Kidney tubule cell (primary cell): ENCODE data around the gene IFIT1.
"Not testable (repeated sequence)": the region's sequence is repeated elsewhere in the genome, so short reads cannot be mapped to it uniquely, and the experiment has no call there.

Experiments
- DNase-seq: peaks from one replicate; pipeline ENCODE4 v3.0.0-alpha.2; 2018; ENCODE audit warnings: low spot score

Gene IFIT1

DNA sequence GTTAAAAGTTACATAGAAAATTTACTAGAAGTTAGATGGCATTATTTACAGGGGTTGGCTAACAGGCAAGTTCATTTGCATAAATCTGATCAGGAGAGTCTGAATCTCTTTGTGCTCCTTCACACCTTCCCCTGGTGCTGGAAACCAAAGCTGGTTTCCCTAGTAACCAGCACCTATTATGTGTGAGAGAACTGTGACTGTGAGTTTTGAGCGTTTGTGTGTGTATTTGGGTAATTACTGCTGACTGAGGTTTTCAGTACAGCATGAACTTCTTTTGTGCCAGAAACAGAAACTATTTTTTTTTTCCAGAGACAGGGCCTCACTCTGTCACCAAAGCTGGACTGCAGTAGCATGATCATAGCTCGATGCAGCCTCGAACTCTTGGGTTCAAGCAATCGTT is 24.9 kb upstream of the IFIT1 start:
- DNase-seq: no peak

DNA sequence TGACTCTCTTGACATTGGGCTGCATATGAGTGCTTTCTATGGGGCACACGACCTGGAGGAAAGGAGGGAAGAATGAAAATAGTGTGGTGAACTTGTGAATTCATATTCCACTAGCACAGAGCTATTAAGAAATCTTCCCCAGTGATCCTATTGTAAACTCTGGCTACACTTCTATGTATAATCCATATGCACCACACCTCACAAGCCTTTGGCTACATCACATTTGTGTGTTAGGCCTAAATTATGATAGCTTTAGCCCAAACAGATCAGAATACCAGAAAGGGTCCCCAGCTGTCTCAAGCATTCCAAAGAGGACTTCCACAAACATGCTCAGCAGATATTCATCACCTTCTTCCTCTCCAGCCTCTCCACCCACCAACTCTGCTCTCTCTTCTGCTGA is 24.3 kb upstream of the IFIT1 start:
- DNase-seq: no peak

DNA sequence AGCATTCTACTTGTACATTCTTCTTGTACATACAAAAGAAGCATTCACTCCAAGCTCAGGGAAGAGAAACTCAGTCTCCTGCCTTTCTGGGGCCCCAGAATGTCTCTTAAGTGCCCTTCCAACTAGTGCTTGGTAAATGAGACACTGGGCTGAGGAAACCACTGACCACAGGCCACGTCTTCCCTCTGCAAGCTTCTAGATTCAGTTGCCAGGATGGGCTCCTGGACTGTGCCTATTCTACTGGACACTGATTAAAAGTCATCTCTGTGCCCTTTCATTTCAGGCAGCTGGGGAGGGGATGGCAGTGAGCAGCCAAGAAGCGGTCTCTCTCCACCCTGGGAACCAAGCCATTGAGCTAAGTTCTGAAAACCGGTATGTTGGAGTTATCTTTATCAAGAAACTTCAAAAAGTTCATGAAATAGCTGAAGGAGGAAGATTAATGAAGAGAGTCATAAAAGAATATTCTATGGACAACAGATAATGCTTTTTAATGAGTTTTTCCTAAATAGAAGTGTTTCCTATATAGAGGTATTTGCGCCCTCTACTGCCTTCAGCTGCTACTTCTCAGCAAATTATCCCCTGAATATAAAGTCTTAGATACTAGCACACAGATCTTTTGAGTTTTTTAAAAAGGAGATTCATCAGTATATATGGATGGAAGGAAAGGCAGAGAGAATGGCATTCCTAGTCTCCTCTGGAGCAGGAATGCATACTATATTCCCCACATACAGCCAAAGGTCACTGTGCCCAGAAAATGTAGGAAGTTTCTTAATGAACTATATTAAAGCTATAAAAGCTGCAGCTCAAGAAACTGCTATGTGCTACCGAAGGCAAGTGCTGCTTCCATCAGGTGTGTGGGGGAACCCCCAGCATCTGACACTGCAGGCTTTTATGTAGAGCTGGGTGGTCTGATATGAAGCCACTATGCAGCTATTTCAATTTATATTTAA is 23.0 kb upstream of the IFIT1 start:
- DNase-seq: peak; percentile 42

- DNase-seq: no peak
Measured at GRCh38 chr10:89371079-89371478, 21.3 kb upstream of the IFIT1 start.

DNA sequence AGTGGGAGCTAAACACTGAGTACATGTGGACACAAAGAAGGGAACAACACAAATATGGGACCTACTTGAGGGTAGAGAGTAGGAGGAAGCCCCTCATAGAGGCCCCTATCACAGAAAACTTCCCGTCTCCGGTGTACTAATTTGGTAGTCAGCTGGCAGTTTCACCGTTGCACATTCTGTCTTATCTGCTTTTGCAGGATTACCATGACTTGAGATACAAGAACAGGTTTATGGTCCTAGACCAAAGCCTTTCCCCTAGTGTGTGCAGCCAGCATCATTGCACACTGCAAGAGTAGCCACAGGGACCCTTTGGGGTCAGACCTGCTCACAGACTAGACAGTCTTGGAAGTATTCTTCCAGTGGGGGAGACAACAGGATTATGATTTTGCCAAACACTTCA is 20.4 kb upstream of the IFIT1 start:
- DNase-seq: no peak

DNA sequence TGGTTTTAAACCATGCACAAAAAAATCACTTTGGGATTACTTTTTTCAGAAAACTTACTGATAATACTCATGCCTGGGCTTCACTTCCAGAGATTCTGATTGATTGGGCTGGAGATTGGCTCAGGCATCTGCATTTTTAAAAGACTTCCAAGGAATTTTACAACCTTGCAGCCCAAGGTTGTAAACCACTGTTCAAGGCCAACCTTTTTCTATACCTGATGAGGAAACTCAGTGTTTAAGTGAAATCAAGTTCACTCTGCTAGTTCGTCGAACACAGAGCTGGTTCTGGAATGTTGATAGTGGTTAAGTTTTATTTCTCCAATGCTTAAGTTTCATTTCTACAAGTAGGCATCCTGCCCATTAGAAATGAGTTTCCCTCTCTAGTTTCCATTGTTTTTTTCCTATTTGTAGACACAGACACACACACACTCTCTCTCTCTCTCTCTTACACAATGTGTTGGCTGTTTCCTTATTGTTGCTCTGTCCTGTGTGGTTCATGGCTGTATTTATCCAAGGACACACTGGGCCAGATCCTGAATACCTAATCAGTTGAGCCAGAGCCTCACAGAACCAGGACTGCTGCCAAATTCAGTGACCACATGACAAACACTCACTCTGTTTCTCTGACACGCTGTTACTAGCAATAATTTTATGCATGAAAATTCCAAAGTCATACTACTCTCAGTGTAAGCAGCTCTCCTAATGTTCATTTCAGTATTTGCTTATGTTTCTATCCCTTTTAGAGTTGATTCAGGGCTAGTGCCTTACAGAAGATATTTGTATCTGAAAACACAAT is 18.3 kb upstream of the IFIT1 start:
- peak; percentile 96 for DNase-seq

- no peak for DNase-seq
Measured at GRCh38 chr10:89374713-89375141, 17.7 kb upstream of the IFIT1 start.

- no peak for DNase-seq
Measured at GRCh38 chr10:89377705-89378637, 14.5 kb upstream of the IFIT1 start, which contains the start of gene IFIT1B. Gene IFIT1B (plus strand): TSS chr10:89378056. CDS start chr10:89378136, 80 bp downstream.

- DNase-seq: no peak
Measured at GRCh38 chr10:89379103-89379502, 13.3 kb upstream of the IFIT1 start.

GRCh38 chr10:89382757-89383156 is 9.7 kb upstream of the IFIT1 start:
- DNase-seq: no peak

- no peak for DNase-seq
Measured at GRCh38 chr10:89384474-89385340, 7.7 kb upstream of the IFIT1 start.

- no peak for DNase-seq
Measured at GRCh38 chr10:89388806-89389205, 3.6 kb upstream of the IFIT1 start.

DNA sequence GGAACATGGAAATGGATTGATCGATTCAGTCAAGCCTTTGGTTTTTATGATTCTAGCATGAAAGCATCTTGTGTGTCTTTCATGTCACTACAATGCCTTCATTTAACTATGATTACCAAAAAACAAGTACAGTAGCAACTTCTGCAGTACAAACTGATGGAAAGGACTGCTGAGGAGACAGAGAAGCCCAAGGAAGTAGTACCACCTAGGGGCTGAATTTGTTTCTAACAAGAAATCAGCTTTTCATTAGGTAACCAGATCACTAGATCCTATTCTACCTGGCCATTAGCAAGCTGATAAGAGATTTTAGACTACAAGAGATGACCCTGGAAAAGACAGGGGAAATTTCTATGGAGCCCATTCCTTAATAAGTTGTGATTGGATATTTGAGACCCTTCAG is 3.2 kb upstream of the IFIT1 start:
- peak; percentile 49 for DNase-seq

DNA sequence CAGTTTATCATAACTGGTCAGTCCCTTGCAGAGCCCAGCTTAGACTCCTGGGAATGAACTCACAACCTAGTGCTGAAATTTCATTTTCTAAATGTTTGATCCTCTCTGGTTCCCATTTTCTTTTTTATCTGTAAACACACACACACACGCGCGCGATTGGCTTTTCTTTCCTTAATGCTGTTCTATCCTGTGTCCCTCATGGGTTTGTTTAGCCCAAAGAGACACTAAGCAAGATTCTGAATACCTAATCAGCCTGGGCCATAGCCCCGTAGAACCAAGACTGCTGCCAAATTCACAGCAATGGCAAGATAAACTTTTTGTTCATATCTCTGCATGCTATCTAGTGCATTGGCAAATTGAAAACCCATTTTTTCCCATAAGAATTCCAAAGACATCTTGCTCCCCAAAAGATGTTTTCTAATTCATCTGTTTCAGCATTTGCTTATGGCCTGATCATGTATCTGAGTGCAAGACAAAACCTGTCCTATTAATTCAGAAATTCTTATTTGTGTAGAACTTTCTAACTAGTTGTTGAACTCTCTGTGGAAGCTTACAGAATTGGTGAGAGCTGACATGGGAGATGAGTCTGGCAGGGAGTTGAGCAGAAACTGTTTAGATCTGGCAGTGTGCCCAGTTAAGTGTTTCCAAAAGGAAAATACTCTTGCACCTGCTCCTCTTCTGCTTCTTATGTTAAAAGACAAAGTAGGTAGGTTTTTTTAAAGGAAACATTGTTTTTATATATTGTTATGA is 1.8 kb upstream of the IFIT1 start:
- no peak for DNase-seq

DNA sequence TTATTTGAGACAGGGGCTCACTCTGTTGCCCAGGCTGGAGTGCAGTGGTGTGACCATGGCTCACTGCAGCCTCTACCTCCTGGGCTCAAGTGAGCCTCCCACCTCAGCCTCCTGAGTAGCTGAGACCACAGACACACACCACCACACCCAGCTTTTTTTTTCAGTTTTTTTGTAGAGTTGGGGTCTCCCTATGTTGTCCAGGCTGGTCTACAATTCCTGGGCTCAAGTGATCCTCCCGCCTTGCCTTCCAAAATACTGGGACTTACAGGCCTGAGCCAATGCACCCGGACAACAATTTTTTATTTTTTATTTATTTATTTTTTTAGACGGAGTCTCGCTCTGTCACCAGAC is 1.2 kb upstream of the IFIT1 start:
- not testable (repeated sequence) for DNase-seq

DNA sequence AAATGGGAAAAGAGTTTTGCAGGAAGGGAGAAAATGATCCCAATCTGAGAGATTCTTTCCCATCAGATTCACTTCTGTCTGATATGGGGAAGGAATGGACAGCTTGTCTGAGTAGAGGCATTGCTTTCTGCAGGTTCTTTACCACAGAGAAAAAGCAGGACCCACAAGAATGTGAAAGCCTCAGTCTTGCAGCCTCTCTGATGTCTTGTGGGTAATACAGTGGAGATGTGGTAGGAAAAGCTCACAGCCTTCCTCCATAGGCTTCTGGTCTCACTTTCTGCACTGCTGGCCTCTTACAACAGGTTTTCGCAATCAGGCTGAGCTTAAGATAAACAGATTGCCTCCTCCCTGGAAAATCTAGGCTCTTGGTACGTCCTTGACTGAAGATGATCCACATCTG is 551 bp downstream of the IFIT1 start:
- DNase-seq: peak; percentile 64

DNA sequence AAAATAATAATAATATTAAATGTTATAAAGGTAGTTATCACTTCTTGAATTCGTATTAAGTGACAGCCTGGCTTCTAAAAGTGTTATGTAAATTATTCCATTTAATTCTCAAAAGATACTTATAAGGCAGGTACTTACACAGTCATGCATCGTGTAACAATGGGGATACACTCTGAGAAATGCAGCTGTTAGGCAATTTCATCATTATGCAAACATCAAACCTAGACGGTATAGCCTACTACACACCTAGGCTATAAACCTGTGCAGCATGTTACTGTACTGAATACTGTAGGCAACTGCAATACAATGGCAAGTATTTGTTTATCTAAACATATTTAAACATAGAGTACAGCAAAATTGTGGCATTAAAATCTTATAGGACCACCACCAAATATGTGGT is 1.5 kb downstream of the IFIT1 start:
- DNase-seq: no peak

GRCh38 chr10:89395141-89395540 is 2.7 kb downstream of the IFIT1 start:
- no peak for DNase-seq

GRCh38 chr10:89398003-89398749 is 5.8 kb downstream of the IFIT1 start:
- no peak for DNase-seq

DNA sequence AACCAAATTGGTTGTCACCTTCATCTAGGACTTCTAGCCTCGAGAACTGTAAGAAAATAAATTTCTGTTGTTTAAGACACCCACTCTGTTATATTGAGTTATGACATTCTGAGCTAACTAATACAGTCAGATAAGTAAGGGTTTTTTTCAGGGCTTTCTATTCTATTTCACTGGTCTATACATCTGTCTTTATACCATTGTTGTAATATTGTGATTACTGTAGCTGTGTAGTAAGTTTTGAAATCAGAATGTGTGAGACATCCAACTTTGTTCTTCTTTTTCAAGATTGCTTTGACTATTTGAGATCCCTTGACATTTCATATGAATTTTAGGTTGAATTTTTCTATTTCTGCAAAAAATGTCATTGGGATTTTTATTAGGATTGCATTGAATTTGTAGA is 7.5 kb downstream of the IFIT1 start:
- DNase-seq: no peak
